PC-3 (cell line): ENCODE data around the gene LRRC45.

Source experiments
- CTCF ChIP-seq: fragments of 300-600 bp; sonication (generic); conservative IDR thresholded peaks from 2 replicates; pipeline ENCODE4 v1.5.1; 2017; ENCODE audit warnings: antibody characterized with exemption, low read depth, mild to moderate bottlenecking, low read length
- EZH2 ChIP-seq: fragments of 300-600 bp; sonication (generic); IDR thresholded peaks from one replicate; pipeline ENCODE4 v1.6.1; 2017; ENCODE audit warnings: antibody characterized with exemption, mild to moderate bottlenecking, low read length; ENCODE audit not compliant: unreplicated experiment

- TF ChIP-seq EZH2: no peak
- TF ChIP-seq CTCF: no peak
Measured at GRCh38 chr17:82036634-82037091, 13.6 kb downstream of the LRRC45 start.
